Measurements from ENCODE around the gene CNTF. TPM values are rescaled to one million over a fixed set of nuclear protein-coding genes. Genes with fewer than 3 reads are reported as not detected.
A peak's percentile ranks its signal among the peaks of the same experiment; 100 is the strongest.

The CNTF gene
- total RNA-seq, 1 donor from 2014 or later: 4.2 TPM

- Histone ChIP-seq H3K4me3 (peak overlapping the region; percentile 98), H3K4me2 (peak overlapping the region; percentile 79), H3K79me2 (ENCODE audit: low read depth) (peaks cover 57% of the 10 kb centered on the region), H3F3A (ENCODE audit: low read depth) (peaks cover 24% of the 10 kb centered on the region), H3K9me3 (ENCODE audit: low read depth) (no peaks in the 10 kb centered on the region), H4K20me1 (ENCODE audit: low read depth) (peaks cover 36% of the 10 kb centered on the region), H2AFZ (replicated peaks) (peak overlapping the region; percentile 90), H3K36me3 (no peaks in the 10 kb centered on the region), H3K27ac (peak overlapping the region; percentile 99), H3K9ac (peak overlapping the region; percentile 100), H3K4me1 (peaks cover 34% of the 10 kb centered on the region), H3K27me3 (no peaks in the 10 kb centered on the region)
- peaks cover 24% of the 10 kb centered on the region for H3K4me1 Mint-ChIP-seq
- H3K9me3 Mint-ChIP-seq: no peaks in the 10 kb centered on the region
- DNase-seq (ENCODE audit: low spot score): peak; percentile 98
- TF ChIP-seq EZH2 (IDR thresholded peaks at IDR 0.05): no peak
- peaks cover 3% of the 10 kb centered on the region for H3K36me3 Mint-ChIP-seq
- peak overlapping the region; percentile 93 for H3K4me3 Mint-ChIP-seq
- peaks cover 6% of the 10 kb centered on the region for H3K27me3 Mint-ChIP-seq (ENCODE audit: insufficient read depth, low read depth)
- H3K27ac Mint-ChIP-seq: peak overlapping the region; percentile 100
Measured at GRCh38 chr11:58578136-58578634, 44.3 kb upstream of the CNTF start.

DNA sequence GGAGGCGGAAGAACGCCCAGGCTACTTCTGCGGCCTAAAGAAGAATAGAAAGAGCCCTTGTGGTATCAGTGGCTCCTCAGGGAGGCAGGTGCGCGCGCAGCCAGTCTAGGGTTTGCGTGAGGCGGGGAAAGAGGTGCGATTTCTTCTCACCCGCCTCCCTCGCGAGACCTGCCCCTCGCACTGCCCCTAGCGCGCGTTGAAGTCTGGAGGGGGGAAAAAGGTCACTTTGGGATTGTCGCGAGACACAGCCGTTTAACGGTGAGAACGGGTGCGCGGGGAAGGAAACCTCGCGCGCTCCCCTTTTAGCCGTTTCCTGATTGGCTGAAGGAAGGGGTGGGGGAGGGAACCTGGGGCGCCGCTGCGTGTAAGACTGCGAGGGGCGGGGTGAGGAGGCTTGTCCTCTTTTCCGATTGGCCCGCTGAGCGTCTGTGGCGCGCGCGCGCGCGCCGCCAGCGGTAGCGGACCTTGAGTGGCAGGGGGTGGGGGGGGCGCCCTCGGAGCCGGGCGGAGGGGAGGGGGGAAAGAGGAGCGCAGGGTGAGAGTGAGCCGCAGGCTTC, 43.8 kb upstream of the CNTF start, which contains the start of gene ZFP91:
Gene ZFP91, plus strand, starts transcription at position 429 of the 557 bp plus-strand sequence. CDS start 219 bp downstream, outside the sequence.
- Histone ChIP-seq H2AFZ (replicated peaks) (peak within 1 kb of the TSS; percentile 90), H3K36me3 (no peaks in the 10 kb centered on the region), H3K9ac (peak within 1 kb of the TSS; percentile 100), H3K79me2 (ENCODE audit: low read depth) (peaks cover 62% of the 10 kb centered on the region), H3K4me3 (peak within 1 kb of the TSS; percentile 98), H3F3A (ENCODE audit: low read depth) (peaks cover 24% of the 10 kb centered on the region), H3K27ac (peak within 1 kb of the TSS; percentile 99), H3K4me2 (peak within 1 kb of the TSS; percentile 92), H3K27me3 (no peaks in the 10 kb centered on the region), H4K20me1 (ENCODE audit: low read depth) (peaks cover 41% of the 10 kb centered on the region), H3K4me1 (peaks cover 37% of the 10 kb centered on the region), H3K9me3 (ENCODE audit: low read depth) (no peaks in the 10 kb centered on the region)
- H3K4me3 Mint-ChIP-seq: peak within 1 kb of the TSS; percentile 93
- H3K4me1 Mint-ChIP-seq: peaks cover 27% of the 10 kb centered on the region
- peak; percentile 99 for DNase-seq (ENCODE audit: low spot score)
- H3K36me3 Mint-ChIP-seq: peaks cover 3% of the 10 kb centered on the region
- TF ChIP-seq EZH2 (IDR thresholded peaks at IDR 0.05) (no peak), EZH2phosphoT487 (IDR thresholded peaks at IDR 0.05) (no peak)
- TF ChIP-seq, protein P1, sequence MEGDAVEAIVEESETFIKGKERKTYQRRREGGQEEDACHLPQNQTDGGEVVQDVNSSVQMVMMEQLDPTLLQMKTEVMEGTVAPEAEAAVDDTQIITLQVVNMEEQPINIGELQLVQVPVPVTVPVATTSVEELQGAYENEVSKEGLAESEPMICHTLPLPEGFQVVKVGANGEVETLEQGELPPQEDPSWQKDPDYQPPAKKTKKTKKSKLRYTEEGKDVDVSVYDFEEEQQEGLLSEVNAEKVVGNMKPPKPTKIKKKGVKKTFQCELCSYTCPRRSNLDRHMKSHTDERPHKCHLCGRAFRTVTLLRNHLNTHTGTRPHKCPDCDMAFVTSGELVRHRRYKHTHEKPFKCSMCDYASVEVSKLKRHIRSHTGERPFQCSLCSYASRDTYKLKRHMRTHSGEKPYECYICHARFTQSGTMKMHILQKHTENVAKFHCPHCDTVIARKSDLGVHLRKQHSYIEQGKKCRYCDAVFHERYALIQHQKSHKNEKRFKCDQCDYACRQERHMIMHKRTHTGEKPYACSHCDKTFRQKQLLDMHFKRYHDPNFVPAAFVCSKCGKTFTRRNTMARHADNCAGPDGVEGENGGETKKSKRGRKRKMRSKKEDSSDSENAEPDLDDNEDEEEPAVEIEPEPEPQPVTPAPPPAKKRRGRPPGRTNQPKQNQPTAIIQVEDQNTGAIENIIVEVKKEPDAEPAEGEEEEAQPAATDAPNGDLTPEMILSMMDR (IDR thresholded peaks at IDR 0.05): no peak
- H3K27ac Mint-ChIP-seq: peak within 1 kb of the TSS; percentile 100
- peaks cover 6% of the 10 kb centered on the region for H3K27me3 Mint-ChIP-seq (ENCODE audit: insufficient read depth, low read depth)
- H3K9me3 Mint-ChIP-seq: no peaks in the 10 kb centered on the region

GRCh38 chr11:58579192-58580129, 43.0 kb upstream of the CNTF start:
- Histone ChIP-seq H3K9ac (peak overlapping the region; percentile 94), H3K79me2 (ENCODE audit: low read depth) (peaks cover 70% of the 10 kb centered on the region), H3K36me3 (peaks cover 1% of the 10 kb centered on the region), H2AFZ (replicated peaks) (peak overlapping the region; percentile 64), H3K4me1 (peaks cover 37% of the 10 kb centered on the region), H3K4me2 (peak overlapping the region; percentile 92), H4K20me1 (ENCODE audit: low read depth) (peaks cover 49% of the 10 kb centered on the region), H3K9me3 (ENCODE audit: low read depth) (no peaks in the 10 kb centered on the region), H3K27me3 (no peaks in the 10 kb centered on the region), H3F3A (ENCODE audit: low read depth) (peaks cover 24% of the 10 kb centered on the region), H3K27ac (peak overlapping the region; percentile 96), H3K4me3 (peak overlapping the region; percentile 98)
- Mint-ChIP-seq H3K9me3 (no peaks in the 10 kb centered on the region), H3K36me3 (peaks cover 3% of the 10 kb centered on the region), H3K4me3 (peak overlapping the region; percentile 93), H3K4me1 (peaks cover 29% of the 10 kb centered on the region), H3K27me3 (ENCODE audit: insufficient read depth, low read depth) (peaks cover 6% of the 10 kb centered on the region), H3K27ac (peak overlapping the region; percentile 89)
- TF ChIP-seq EZH2phosphoT487 (IDR thresholded peaks at IDR 0.05): peak; percentile 17
- TF ChIP-seq, protein P1 (IDR thresholded peaks at IDR 0.05): peak; percentile 64
- TF ChIP-seq EZH2 (IDR thresholded peaks at IDR 0.05): no peak
- peak; percentile 90 for DNase-seq (ENCODE audit: low spot score)
